K562 (cell line): ENCODE measurements around the gene RASGRP1. TPM values are rescaled to one million over a fixed set of nuclear protein-coding genes. Genes with fewer than 3 reads are reported as not detected.

ENCODE experiments used
- ATAC-seq: fragments of 200-7000 bp; cut with Tn5 transposase; 3 replicates; pipeline ENCODE4 v1.9.1; 2020; ENCODE audit warnings: moderate library complexity
- BruUV-seq: library from RNA; stranded (reverse); fragments of 400-500 nt; replicated peaks from 2 replicates; lab custom pipeline; 2021; lab: Mats Ljungman, UMichigan
- CTCF ChIA-PET: fragments of 300-600 bp; formaldehyde crosslinking; extraction: SDS; loops from one replicate; lab custom pipeline; 2021; ENCODE audit warnings: low intra/inter-chr PET ratio; lab: Yijun Ruan, JAX
- POLR2A ChIA-PET: fragments of 300-600, 350-650 bp; sonication (Branson Sonifier 250); formaldehyde crosslinking; extraction: SDS; loops from one replicate; lab custom pipeline; 2021; ENCODE audit warnings: antibody characterized with exemption, inconsistent platforms; lab: Yijun Ruan, JAX
- DNase-seq, 4 experiments: peaks; one replicate each; pipeline versions ENCODE4 v3.0.0 to v3.0.0-alpha.2; 2011 to 2018; ENCODE audit warnings: low spot score in 3 of 4, mixed read lengths in 3 of 4; ENCODE audit errors: extremely low read depth in 1 of 4
- FAIRE-seq: peaks from 2 replicates; lab custom pipeline; 2011; peaks lifted over from hg19 to GRCh38; lab: Jason Lieb, UNC
- H2AFZ ChIP-seq: 2 replicates; pipeline ENCODE4 v1.6.0; 2011; ENCODE audit warnings: low read depth, low read length, control low read depth, inconsistent platforms
- H3K27ac ChIP-seq: fragments of 200-600 bp; 3 replicates; pipeline ENCODE4 v1.8.0; 2011; ENCODE audit warnings: low read depth, mild to moderate bottlenecking, control low read depth, inconsistent platforms, low read length, moderate library complexity, mixed read lengths; ENCODE audit errors: extremely low read depth
- H3K27me3 ChIP-seq, 2 experiments: fragments of 300-600 bp in 1 of 2; 2 replicates in 1 of 2; 3 replicates in 1 of 2; pipeline versions ENCODE4 v1.6.0 to v1.8.0; 2011; ENCODE audit warnings: inconsistent platforms in 2 of 2, low read length in 2 of 2, mild to moderate bottlenecking in 1 of 2, mixed read lengths in 1 of 2, moderate library complexity in 1 of 2; ENCODE audit not compliant: control insufficient read depth in 2 of 2, insufficient read depth in 2 of 2
- H3K36me3 ChIP-seq: fragments of 300-600 bp; 3 replicates; pipeline ENCODE4 v1.8.0; 2011; ENCODE audit warnings: mild to moderate bottlenecking, low read length, inconsistent platforms; ENCODE audit not compliant: control insufficient read depth, insufficient read depth
- H3K4me1 ChIP-seq, 2 experiments: fragments of 200-600 bp in 1 of 2; replicated peaks in 1 of 2; 2 replicates in 1 of 2; 3 replicates in 1 of 2; pipeline versions ENCODE4 v1.5.1 to v1.8.0; 2011; ENCODE audit warnings: inconsistent platforms in 2 of 2, low read length in 2 of 2, mild to moderate bottlenecking in 1 of 2, mixed read lengths in 1 of 2, moderate library complexity in 1 of 2; ENCODE audit not compliant: control insufficient read depth in 2 of 2, insufficient read depth in 2 of 2
- H3K4me2 ChIP-seq: 2 replicates; pipeline ENCODE4 v1.6.1; 2011; ENCODE audit warnings: low read length, control low read depth, inconsistent platforms, mixed read lengths; ENCODE audit not compliant: insufficient read depth
- H3K4me3 ChIP-seq: fragments of 200-600 bp; sonication (generic), shearing (Covaris generic); 2 replicates; pipeline ENCODE4 v1.5.1; 2016; ENCODE audit warnings: control low read depth, inconsistent platforms
- H3K79me2 ChIP-seq: fragments of 200-600 bp; 3 replicates; pipeline ENCODE4 v1.8.0; 2011; ENCODE audit warnings: low read length, inconsistent platforms; ENCODE audit not compliant: control insufficient read depth, insufficient read depth
- H3K9ac ChIP-seq, 2 experiments: 2 replicates each; pipeline versions ENCODE4 v1.6.0 to v1.6.1; 2011; ENCODE audit warnings: low read depth in 2 of 2, low read length in 2 of 2, control low read depth in 1 of 2, inconsistent platforms in 1 of 2, mild to moderate bottlenecking in 1 of 2, mixed read lengths in 1 of 2; ENCODE audit not compliant: insufficient read depth in 1 of 2
- H3K9me1 ChIP-seq: one replicate; pipeline ENCODE4 v1.6.0; 2011; ENCODE audit warnings: inconsistent platforms, mild to moderate bottlenecking, low read length, moderate library complexity; ENCODE audit not compliant: control insufficient read depth, insufficient read depth
- H3K9me3 ChIP-seq: replicated peaks from 2 replicates; pipeline ENCODE4 v1.5.1; 2011; ENCODE audit warnings: low read depth, low read length, inconsistent platforms; ENCODE audit not compliant: control insufficient read depth, insufficient read depth
- H4K20me1 ChIP-seq: replicated peaks from 2 replicates; pipeline ENCODE4 v1.6.1; 2011; ENCODE audit warnings: low read length, inconsistent platforms, mixed read lengths; ENCODE audit not compliant: control insufficient read depth, insufficient read depth
- KAT7 ChIP-seq: sonication (generic); formaldehyde crosslinking; IDR thresholded peaks from 2 replicates; pipeline ENCODE4 v1.8.0; 2022; ENCODE audit warnings: missing genetic modification reagents, mild to moderate bottlenecking, borderline replicate concordance
- MEIS2 ChIP-seq: fragments of 450-650 bp; IDR thresholded peaks from 2 replicates; pipeline ENCODE4 v1.6.1; 2014; ENCODE audit warnings: mild to moderate bottlenecking; ENCODE audit not compliant: partially characterized antibody
- NEUROD1 ChIP-seq: fragments of 150-350 bp; IDR thresholded peaks from 2 replicates; pipeline ENCODE4 v1.6.1; 2014; ENCODE audit warnings: borderline replicate concordance, low read length, low read depth; ENCODE audit not compliant: partially characterized antibody
- NFE2L1 ChIP-seq: fragments of 450-650 bp; IDR thresholded peaks from 2 replicates; pipeline ENCODE4 v1.6.1; 2016; ENCODE audit warnings: missing genetic modification characterization, low read depth, mild to moderate bottlenecking, missing compliant biosample characterization, moderate library complexity, borderline replicate concordance
- RBM25 ChIP-seq: fragments of 200-400 bp; formaldehyde crosslinking; IDR thresholded peaks from 2 replicates; pipeline ENCODE4 v1.6.1; 2018; ENCODE audit warnings: low read length, low read depth, moderate library complexity; ENCODE audit not compliant: severe bottlenecking
- ZNF23 ChIP-seq: fragments of 250-450 bp; sonication (Bioruptor Pico); IDR thresholded peaks from 2 replicates; pipeline ENCODE4 v1.4.0; 2020; ENCODE audit warnings: mild to moderate bottlenecking
- ZNF316 ChIP-seq: fragments of 450-650 bp; IDR thresholded peaks from 2 replicates; pipeline ENCODE4 v1.6.1; 2016
- WGBS: fragments of 100-300 bp; shearing (Covaris generic); methylation state at CpG from one replicate; pipeline ENCODE4 v1.1.6; 2016; ENCODE audit warnings: low coverage, mixed read lengths; ENCODE audit not compliant: insufficient coverage; ENCODE audit errors: missing lambda C conversion rate; 5-methylcytosine and 5-hydroxymethylcytosine counted together
- in situ Hi-C: fragments of 300-500 bp; cut with MboI; formaldehyde crosslinking; loops from 4 replicates; pipeline ENCODE4 v1.15.0; 2018; ENCODE audit warnings: inconsistent platforms, mixed read lengths
- intact Hi-C: fragments of 100-400 bp; cut with micrococcal nuclease; formaldehyde crosslinking; loops from 2 replicates; pipeline ENCODE4 v1.14.2; 2022
- polyA plus RNA-seq, 8 experiments: library from polyadenylated mRNA; depleted of rRNA in 4 of 8; stranded (reverse) in 5 of 8; unstranded in 3 of 8; fragments of >200 nt; fragmentation: Nextera tagmentation in 2 of 8; fragmentation: Illumina TruSeq in 1 of 8; extraction: Ambion mirVana in 2 of 8; extraction: Trizol in 1 of 8; gene quantifications; 2 replicates each; pipeline versions ENCODE4 v1.2.1 to v1.2.3, GENCODE V29; 2011 to 2014; ENCODE audit warnings: inconsistent platforms in 1 of 8, missing spikeins in 1 of 8
- total RNA-seq, 7 experiments: library from RNA; depleted of rRNA in 6 of 7; stranded (reverse); fragments of >200 nt in 6 of 7; fragmentation: Illumina TruSeq in 2 of 7; extraction: Trizol in 2 of 7; gene quantifications; 2 replicates each; pipeline versions ENCODE4 v1.2.1 to v1.2.3, GENCODE V29; 2011 to 2021; ENCODE audit warnings: low replicate concordance in 1 of 7
- TF ChIP-seq, protein P1 (sequence below): sonication (generic); formaldehyde crosslinking; IDR thresholded peaks from 2 replicates; pipeline ENCODE4 v1.8.1; 2023; ENCODE audit warnings: missing genetic modification reagents, mild to moderate bottlenecking, borderline replicate concordance
- TF ChIP-seq, protein P2 (sequence below): fragments of 250-450 bp; sonication (Bioruptor Pico); IDR thresholded peaks from 2 replicates; pipeline ENCODE4 v1.5.0; 2021
- TF ChIP-seq, protein P3 (sequence below): fragments of 450-650 bp; IDR thresholded peaks from 2 replicates; pipeline ENCODE4 v1.6.1; 2016
- TF ChIP-seq, protein P4 (sequence below), 3 experiments: fragments of 200-800 bp in 1 of 3; sonication (Bioruptor generic) in 1 of 3; sonication (generic) in 1 of 3; formaldehyde crosslinking in 1 of 3; IDR thresholded peaks; 2 replicates each; pipeline versions ENCODE4 v1.6.1 to v1.8.0; 2016 to 2022; ENCODE audit warnings: mild to moderate bottlenecking in 2 of 3, missing compliant biosample characterization in 2 of 3, missing genetic modification characterization in 2 of 3, missing genetic modification reagents in 1 of 3

RASGRP1 gene
- total and polyA plus RNA-seq, 9 of the 15 experiments (the other 6 are each of a cell fraction or from before 2014, with no cell fraction given) = 0.14 to 0.72 (median 0.31) TPM

DNA sequence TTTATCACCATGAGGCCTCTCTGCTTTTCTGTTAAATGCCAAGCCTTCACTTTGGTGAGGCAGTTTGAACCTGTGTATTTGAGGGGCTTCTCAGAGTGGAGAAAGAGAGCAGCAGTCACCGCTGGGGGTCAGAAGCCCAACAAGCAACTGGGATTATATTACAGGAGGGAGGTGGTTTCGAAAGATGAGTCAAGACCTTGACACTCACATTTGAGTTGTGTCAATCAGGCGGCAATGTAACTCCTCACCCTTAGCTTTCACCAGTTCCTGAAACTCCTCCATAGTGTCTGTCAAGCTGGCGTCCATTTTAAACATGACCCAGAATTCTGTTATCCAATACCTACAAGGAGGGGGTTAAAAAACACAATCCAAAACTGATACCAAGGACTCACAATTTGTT lies 46.5 kb downstream of the RASGRP1 start:
- Histone ChIP-seq H3K9ac (no peak overlapping the region), H3K27ac (no peak overlapping the region), H3K9me3 (no peaks in the 10 kb centered on the region), H3K4me3 (no peak overlapping the region), H4K20me1 (no peaks in the 10 kb centered on the region), H3K4me2 (no peak overlapping the region), H3K4me1 (no peaks in the 10 kb centered on the region), H2AFZ (no peak overlapping the region), H3K36me3 (no peaks in the 10 kb centered on the region), H3K79me2 (no peaks in the 10 kb centered on the region), H3K27me3 (peaks cover 0 to 6% of the 10 kb centered on the region in 2 experiments; a peak in 4 of 5 replicates), H3K9me1 (no peaks in the 10 kb centered on the region)
- POLR2A ChIA-PET = interaction anchor here (0.5 to 0.7 kb wide), 2 partner anchors 88 to 143 kb away, joined by 3 read pairs; no protein-coding TSS in a partner anchor
- WGBS = 9% methylated on average over 4 of the region's 4 CpGs
- CTCF ChIA-PET = no interaction called here
- no peak for FAIRE-seq
- BruUV-seq = no TSS peak
- intact Hi-C loops (no loop called here), in situ Hi-C loops (no loop called here)
- DNase-seq = no peak
- peak; percentile 54 for ATAC-seq
- TF ChIP-seq NEUROD1 (no peak), NFE2L1 (tag) (no peak), ZNF316 (no peak), KAT7 (CRISPR knock-in tag) (no peak), ZNF23 (no peak), RBM25 (no peak), MEIS2 (peak; percentile 70)
- TF ChIP-seq, protein P1, sequence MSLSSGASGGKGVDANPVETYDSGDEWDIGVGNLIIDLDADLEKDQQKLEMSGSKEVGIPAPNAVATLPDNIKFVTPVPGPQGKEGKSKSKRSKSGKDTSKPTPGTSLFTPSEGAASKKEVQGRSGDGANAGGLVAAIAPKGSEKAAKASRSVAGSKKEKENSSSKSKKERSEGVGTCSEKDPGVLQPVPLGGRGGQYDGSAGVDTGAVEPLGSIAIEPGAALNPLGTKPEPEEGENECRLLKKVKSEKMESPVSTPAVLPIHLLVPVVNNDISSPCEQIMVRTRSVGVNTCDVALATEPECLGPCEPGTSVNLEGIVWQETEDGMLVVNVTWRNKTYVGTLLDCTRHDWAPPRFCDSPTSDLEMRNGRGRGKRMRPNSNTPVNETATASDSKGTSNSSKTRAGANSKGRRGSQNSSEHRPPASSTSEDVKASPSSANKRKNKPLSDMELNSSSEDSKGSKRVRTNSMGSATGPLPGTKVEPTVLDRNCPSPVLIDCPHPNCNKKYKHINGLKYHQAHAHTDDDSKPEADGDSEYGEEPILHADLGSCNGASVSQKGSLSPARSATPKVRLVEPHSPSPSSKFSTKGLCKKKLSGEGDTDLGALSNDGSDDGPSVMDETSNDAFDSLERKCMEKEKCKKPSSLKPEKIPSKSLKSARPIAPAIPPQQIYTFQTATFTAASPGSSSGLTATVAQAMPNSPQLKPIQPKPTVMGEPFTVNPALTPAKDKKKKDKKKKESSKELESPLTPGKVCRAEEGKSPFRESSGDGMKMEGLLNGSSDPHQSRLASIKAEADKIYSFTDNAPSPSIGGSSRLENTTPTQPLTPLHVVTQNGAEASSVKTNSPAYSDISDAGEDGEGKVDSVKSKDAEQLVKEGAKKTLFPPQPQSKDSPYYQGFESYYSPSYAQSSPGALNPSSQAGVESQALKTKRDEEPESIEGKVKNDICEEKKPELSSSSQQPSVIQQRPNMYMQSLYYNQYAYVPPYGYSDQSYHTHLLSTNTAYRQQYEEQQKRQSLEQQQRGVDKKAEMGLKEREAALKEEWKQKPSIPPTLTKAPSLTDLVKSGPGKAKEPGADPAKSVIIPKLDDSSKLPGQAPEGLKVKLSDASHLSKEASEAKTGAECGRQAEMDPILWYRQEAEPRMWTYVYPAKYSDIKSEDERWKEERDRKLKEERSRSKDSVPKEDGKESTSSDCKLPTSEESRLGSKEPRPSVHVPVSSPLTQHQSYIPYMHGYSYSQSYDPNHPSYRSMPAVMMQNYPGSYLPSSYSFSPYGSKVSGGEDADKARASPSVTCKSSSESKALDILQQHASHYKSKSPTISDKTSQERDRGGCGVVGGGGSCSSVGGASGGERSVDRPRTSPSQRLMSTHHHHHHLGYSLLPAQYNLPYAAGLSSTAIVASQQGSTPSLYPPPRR (CRISPR knock-in tag) = no peak
- TF ChIP-seq, protein P2, sequence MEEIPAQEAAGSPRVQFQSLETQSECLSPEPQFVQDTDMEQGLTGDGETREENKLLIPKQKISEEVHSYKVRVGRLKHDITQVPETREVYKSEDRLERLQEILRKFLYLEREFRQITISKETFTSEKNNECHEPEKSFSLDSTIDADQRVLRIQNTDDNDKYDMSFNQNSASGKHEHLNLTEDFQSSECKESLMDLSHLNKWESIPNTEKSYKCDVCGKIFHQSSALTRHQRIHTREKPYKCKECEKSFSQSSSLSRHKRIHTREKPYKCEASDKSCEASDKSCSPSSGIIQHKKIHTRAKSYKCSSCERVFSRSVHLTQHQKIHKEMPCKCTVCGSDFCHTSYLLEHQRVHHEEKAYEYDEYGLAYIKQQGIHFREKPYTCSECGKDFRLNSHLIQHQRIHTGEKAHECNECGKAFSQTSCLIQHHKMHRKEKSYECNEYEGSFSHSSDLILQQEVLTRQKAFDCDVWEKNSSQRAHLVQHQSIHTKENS (CRISPR knock-in tag) = no peak
- TF ChIP-seq, protein P3, sequence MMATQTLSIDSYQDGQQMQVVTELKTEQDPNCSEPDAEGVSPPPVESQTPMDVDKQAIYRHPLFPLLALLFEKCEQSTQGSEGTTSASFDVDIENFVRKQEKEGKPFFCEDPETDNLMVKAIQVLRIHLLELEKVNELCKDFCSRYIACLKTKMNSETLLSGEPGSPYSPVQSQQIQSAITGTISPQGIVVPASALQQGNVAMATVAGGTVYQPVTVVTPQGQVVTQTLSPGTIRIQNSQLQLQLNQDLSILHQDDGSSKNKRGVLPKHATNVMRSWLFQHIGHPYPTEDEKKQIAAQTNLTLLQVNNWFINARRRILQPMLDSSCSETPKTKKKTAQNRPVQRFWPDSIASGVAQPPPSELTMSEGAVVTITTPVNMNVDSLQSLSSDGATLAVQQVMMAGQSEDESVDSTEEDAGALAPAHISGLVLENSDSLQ = peak; percentile 82
- TF ChIP-seq, protein P4, sequence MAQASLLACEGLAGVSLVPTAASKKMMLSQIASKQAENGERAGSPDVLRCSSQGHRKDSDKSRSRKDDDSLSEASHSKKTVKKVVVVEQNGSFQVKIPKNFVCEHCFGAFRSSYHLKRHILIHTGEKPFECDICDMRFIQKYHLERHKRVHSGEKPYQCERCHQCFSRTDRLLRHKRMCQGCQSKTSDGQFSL (CRISPR knock-in tag; IDR thresholded peaks at IDR 0.05) = no peak
- TF ChIP-seq, protein P4 (tag; IDR thresholded peaks at IDR 0.05) = no peak
